GM19467 (cell line): Measurements from ENCODE around the gene FOXO3.
"Not testable (repeated sequence)": the region's sequence is repeated elsewhere in the genome, so short reads cannot be mapped to it uniquely, and the experiment has no call there.

Experiments
- ATAC-seq: cut with Tn5 transposase; IDR thresholded peaks from one replicate; pipeline ENCODE4 v1.9.1; 2021; ENCODE audit warnings: mild to moderate bottlenecking, moderate library complexity; ENCODE audit not compliant: unreplicated experiment

FOXO3 gene

GRCh38 chr6:108560463-108561308 lies at the start of gene FOXO3:
Gene FOXO3 (plus strand): TSS chr6:108560917. CDS start chr6:108561209, 292 bp downstream.
- ATAC-seq: no peak

GRCh38 chr6:108518714-108519576 lies 41.8 kb upstream of the FOXO3 start:
- no peak for ATAC-seq

- ATAC-seq: no peak
Observed at GRCh38 chr6:108521616-108522107, 39.1 kb upstream of the FOXO3 start.

GRCh38 chr6:108523697-108524096 lies 37.0 kb upstream of the FOXO3 start:
- ATAC-seq: no peak

GRCh38 chr6:108524528-108525248 lies 36.0 kb upstream of the FOXO3 start:
- no peak for ATAC-seq

- ATAC-seq: no peak
Observed at GRCh38 chr6:108526739-108527174, 34.0 kb upstream of the FOXO3 start.

GRCh38 chr6:108528878-108529277 lies 31.8 kb upstream of the FOXO3 start:
- ATAC-seq: no peak

- no peak for ATAC-seq
Observed at GRCh38 chr6:108531332-108531731, 29.4 kb upstream of the FOXO3 start.

- no peak for ATAC-seq
Observed at GRCh38 chr6:108535114-108535742, 25.5 kb upstream of the FOXO3 start.

GRCh38 chr6:108535920-108536535 lies 24.7 kb upstream of the FOXO3 start:
- ATAC-seq: not testable (repeated sequence)

- ATAC-seq: no peak
Observed at GRCh38 chr6:108541843-108542759, 18.6 kb upstream of the FOXO3 start.

GRCh38 chr6:108543175-108543940 lies 17.4 kb upstream of the FOXO3 start:
- no peak for ATAC-seq

GRCh38 chr6:108544606-108545005 lies 16.1 kb upstream of the FOXO3 start:
- ATAC-seq: no peak

- no peak for ATAC-seq
Observed at GRCh38 chr6:108546079-108547049, 14.4 kb upstream of the FOXO3 start.

- no peak for ATAC-seq
Observed at GRCh38 chr6:108549241-108549640, 11.5 kb upstream of the FOXO3 start.

- no peak for ATAC-seq
Observed at GRCh38 chr6:108549741-108550140, 11.0 kb upstream of the FOXO3 start.

- no peak for ATAC-seq
Observed at GRCh38 chr6:108550256-108550655, 10.5 kb upstream of the FOXO3 start.
